Stimulated activated CD4-positive, alpha-beta T cell treated with anti-CD3 and anti-CD28 coated beads, Interleukin-4, amount 100 ng/mL, for 48 hours (primary cell): Measurements from ENCODE around the gene ARIH1.
"Not testable (repeated sequence)": the region's sequence is repeated elsewhere in the genome, so short reads cannot be mapped to it uniquely, and the experiment has no call there.

ENCODE experiments used
- DNase-seq, 2 donors: peaks; one replicate each; pipeline ENCODE4 v3.0.0-alpha.2; 2020; ENCODE audit warnings: low read depth in 2 of 2

ARIH1 gene

GRCh38 chr15:72473614-72474465 lies at the start of gene ARIH1:
Gene ARIH1, plus strand, starts transcription at chr15:72474330. Its CDS starts 310 bp downstream, at chr15:72474640.
- DNase-seq = peak; percentile 93 to 94

- DNase-seq = no peak
Measured at GRCh38 chr15:72426753-72427152, 47.4 kb upstream of the ARIH1 start.

- DNase-seq = no peak
Measured at GRCh38 chr15:72437650-72438316, 36.3 kb upstream of the ARIH1 start.

- DNase-seq = not testable (repeated sequence)
Measured at GRCh38 chr15:72442848-72443247, 31.3 kb upstream of the ARIH1 start.

GRCh38 chr15:72445426-72445825 lies 28.7 kb upstream of the ARIH1 start:
- DNase-seq = no peak

- DNase-seq = no peak
Measured at GRCh38 chr15:72450805-72451204, 23.3 kb upstream of the ARIH1 start.

GRCh38 chr15:72451224-72451623 lies 22.9 kb upstream of the ARIH1 start:
- DNase-seq = no peak

GRCh38 chr15:72456684-72457083 lies 17.4 kb upstream of the ARIH1 start:
- no peak for DNase-seq

GRCh38 chr15:72460402-72460801 lies 13.7 kb upstream of the ARIH1 start:
- no peak for DNase-seq

- DNase-seq = no peak
Measured at GRCh38 chr15:72463702-72464101, 10.4 kb upstream of the ARIH1 start.

- no peak for DNase-seq
Measured at GRCh38 chr15:72464251-72464650, 9.9 kb upstream of the ARIH1 start.

GRCh38 chr15:72468103-72468502 lies 6.0 kb upstream of the ARIH1 start:
- no peak for DNase-seq

GRCh38 chr15:72472992-72473610 lies 1.0 kb upstream of the ARIH1 start:
- no peak for DNase-seq

GRCh38 chr15:72474466-72474911 lies 359 bp downstream of the ARIH1 start:
- no peak for DNase-seq

GRCh38 chr15:72474912-72475628 lies 940 bp downstream of the ARIH1 start:
- peak; percentile 63 to 74 for DNase-seq

- no peak for DNase-seq
Measured at GRCh38 chr15:72475674-72476073, 1.5 kb downstream of the ARIH1 start.

GRCh38 chr15:72476330-72476729 lies 2.2 kb downstream of the ARIH1 start:
- DNase-seq = not testable (repeated sequence)

- DNase-seq = no peak
Measured at GRCh38 chr15:72481015-72481659, 7.0 kb downstream of the ARIH1 start.

GRCh38 chr15:72482275-72482674 lies 8.1 kb downstream of the ARIH1 start:
- no peak for DNase-seq

GRCh38 chr15:72483279-72483678 lies 9.1 kb downstream of the ARIH1 start:
- no peak for DNase-seq

GRCh38 chr15:72486144-72486543 lies 12.0 kb downstream of the ARIH1 start:
- no peak for DNase-seq
